SK-N-MC (cell line): ENCODE results near the gene UBL5.

Source experiments
- EZH2 ChIP-seq: fragments of 200-600 bp; sonication (generic); IDR thresholded peaks from one replicate; pipeline ENCODE4 v1.6.1; 2017; ENCODE audit warnings: antibody characterized with exemption
- POLR2AphosphoS5 ChIP-seq: IDR thresholded peaks from 2 replicates; pipeline ENCODE4 v1.6.1; 2012; ENCODE audit warnings: mild to moderate bottlenecking, low read depth, low read length, borderline replicate concordance

DNA sequence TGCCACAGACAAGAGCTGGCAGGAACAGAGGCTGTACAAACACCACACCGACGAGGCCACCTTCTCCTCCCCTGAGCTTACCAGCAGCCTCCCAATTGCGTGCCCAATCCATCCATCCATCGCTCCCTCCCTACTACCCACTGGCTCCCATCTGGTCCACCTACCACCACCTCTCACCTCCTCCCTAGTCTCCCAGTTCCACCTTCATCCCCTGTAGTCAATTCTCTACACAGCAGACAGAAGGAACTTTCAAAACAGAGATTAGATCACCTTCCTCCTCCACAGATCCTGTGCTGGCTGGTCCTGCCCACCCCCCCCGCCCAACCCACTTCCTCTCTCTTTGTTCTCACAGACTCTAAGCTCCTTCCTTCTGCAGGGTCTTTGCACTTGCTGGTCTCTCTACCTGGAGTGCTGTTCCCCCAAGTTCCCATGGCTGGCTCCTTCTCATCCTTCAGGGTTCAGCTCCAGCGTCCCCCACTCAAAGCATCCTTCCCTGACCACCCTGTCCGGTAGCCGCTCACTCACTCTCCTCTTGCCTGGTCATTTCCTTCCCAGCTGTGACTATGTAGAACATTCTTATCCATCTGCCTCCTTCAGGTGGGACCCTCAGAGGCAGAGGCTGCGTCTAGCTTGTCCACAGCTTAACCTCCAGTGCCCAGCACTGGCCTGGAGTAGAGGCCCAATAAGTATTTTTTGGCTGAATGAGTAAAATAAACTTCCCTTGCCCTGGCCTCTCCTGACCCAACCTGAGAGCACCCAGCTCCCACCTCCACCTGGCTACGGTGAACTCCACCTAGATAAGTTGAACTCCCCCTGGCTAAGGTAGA lies 30.4 kb downstream of the UBL5 start:
- TF ChIP-seq EZH2: no peak
- TF ChIP-seq POLR2AphosphoS5: no peak
